ENCODE data around the gene RNF220.

The RNF220 gene

DNA sequence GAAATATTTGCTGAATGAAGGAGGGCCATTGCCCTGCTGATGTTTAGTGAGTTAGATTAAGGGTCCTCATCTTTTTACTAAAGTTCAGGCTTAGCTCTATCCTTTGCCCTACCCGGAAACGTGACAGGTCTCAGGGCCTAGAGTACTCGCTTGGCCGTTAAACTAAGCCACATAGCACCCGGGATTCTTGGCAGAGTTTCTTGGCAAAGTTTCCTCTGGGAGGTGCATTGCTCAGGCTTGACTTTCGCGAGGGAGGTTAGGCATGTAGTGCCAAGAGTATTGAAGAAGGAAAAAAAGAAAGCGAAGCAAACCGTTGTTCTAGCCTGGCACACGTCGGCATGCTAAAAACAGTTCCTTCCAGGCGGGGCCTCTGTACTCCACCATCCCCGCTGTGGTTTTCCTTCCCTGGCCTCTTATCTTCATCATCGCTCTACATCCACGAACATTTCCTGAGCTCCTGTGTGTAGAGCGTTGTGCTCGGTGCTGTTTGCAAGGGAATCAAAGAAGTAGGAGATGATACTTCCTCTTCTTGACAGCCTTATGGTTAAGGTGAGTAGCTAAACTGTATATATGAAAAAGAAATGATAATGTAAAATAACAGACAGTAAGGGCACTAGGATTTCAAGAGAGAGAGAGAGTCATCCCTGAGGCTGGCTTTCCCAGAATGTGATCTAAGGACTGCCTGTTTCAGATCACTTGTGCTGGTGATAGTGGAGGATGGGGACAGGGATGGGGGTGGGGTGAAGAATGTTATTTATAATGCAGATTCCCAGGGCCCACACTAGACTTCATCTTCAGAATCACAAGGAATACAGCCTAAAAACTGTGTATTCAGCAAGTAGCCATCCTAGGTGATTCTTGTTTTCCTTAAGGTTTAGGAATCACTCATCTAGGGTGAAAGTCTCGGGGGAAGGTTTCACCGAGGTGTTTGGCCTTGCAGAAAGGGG lies 18.8 kb downstream of the RNF220 start:
- peak overlapping the region; percentile 75 for H3K27ac ChIP-seq

DNA sequence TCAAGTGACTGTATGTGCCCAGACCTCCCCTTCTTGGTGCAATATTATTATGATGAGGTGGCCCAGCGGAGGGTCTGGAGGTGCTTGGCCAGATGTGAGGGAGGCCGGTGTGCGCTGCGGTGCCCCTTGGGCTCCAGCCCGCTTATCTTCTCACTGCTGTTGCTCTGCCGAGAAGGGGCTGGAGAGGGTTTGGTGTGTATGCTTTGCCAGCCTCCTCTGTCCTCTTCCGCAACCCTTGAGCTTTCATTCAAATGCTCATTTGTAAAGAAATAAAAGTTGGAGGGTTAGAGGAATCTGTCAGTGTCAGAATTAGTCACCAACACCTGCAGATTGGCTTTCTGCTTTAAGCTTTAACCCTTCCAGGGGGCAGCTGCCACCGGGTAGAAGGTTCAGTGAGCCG lies 19.7 kb downstream of the RNF220 start:
- TF ChIP-seq, protein P1, sequence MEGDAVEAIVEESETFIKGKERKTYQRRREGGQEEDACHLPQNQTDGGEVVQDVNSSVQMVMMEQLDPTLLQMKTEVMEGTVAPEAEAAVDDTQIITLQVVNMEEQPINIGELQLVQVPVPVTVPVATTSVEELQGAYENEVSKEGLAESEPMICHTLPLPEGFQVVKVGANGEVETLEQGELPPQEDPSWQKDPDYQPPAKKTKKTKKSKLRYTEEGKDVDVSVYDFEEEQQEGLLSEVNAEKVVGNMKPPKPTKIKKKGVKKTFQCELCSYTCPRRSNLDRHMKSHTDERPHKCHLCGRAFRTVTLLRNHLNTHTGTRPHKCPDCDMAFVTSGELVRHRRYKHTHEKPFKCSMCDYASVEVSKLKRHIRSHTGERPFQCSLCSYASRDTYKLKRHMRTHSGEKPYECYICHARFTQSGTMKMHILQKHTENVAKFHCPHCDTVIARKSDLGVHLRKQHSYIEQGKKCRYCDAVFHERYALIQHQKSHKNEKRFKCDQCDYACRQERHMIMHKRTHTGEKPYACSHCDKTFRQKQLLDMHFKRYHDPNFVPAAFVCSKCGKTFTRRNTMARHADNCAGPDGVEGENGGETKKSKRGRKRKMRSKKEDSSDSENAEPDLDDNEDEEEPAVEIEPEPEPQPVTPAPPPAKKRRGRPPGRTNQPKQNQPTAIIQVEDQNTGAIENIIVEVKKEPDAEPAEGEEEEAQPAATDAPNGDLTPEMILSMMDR (conservative IDR thresholded peaks at IDR 0.05) = no peak
- peak overlapping the region; percentile 75 for H3K27ac ChIP-seq

More for the DNA sequence above, 18.8 kb downstream of the RNF220 start:
- TF ChIP-seq, protein P1 (conservative IDR thresholded peaks at IDR 0.05) = no peak; the same call in 1 of the 2 replicates

DNA sequence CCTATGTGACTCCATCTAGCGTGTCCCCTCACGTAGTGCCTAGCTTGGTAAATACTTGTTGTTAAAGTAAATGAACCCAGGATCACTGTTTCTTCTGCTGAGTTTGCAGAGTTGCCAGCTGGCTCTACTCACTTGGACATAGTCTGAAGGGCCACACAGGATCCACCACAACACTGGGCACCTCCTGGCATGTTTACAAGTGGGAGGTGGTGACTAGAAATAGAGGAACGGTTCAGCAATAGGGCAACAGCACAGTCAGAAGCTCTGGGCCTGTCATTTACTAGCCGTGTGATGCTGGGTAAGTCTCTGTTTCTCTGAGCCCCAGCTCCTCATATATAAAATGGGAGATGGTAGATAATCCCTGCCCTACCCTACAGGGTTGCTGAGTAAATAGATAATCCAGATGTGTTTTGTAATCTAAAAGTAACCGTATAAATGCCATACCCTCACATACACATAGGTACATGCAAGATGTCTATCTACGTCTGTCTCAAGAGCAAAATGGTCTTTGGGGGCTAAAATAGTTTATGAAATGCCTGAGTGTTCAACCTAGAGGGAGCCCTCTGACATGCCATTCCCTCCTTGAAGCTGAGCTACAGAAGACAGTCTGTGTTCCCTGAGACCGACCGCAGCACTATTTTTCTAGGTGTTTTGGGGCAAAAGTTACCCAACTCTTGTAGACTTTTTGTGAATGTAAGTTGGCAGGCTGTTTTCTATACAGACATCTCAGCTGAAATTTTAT lies 20.5 kb downstream of the RNF220 start:
- H3K27ac ChIP-seq = peak overlapping the region; percentile 75
- TF ChIP-seq, protein P1 (conservative IDR thresholded peaks at IDR 0.05) = no peak

DNA sequence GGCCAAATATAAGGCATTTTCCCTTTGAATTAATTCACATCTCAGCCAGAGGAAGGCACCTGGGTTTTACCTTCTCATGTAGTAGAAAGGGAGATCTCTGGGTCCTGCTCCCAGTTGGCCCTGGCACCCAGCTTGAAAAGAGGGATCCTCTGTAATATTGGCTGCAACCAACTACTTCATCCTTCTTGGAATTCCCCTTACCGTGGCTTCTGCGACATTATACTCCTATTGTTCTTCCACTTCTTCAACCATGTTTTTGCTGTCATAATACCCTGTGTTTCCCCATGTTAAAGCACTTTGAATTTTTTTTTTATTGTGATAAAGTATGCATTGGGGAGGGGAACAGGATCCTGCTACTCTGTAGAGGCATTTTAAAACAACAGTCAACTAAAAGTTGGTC lies 26.8 kb downstream of the RNF220 start:
- H3K27ac ChIP-seq = no peak overlapping the region
- TF ChIP-seq, protein P1 (conservative IDR thresholded peaks at IDR 0.05) = no peak

DNA sequence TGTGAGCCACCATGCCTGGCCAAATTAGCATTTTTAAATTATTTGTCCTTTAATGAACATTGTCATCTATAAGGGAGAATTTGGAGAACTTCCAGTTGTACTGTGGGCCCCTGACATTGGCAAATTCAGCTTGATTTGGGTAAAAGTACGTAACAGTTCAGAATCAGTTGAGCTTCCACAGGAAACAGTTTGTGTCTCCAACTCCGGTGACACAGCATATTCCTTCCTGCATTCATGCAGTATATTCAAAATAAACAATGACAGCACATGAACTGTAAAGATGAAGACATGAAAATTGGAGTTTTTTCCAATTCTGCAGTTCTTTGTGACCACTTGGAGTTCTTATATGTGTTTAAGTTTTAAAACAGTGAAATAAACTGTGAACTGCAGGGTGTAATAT lies 28.2 kb downstream of the RNF220 start:
- H3K27ac ChIP-seq = no peak overlapping the region

DNA sequence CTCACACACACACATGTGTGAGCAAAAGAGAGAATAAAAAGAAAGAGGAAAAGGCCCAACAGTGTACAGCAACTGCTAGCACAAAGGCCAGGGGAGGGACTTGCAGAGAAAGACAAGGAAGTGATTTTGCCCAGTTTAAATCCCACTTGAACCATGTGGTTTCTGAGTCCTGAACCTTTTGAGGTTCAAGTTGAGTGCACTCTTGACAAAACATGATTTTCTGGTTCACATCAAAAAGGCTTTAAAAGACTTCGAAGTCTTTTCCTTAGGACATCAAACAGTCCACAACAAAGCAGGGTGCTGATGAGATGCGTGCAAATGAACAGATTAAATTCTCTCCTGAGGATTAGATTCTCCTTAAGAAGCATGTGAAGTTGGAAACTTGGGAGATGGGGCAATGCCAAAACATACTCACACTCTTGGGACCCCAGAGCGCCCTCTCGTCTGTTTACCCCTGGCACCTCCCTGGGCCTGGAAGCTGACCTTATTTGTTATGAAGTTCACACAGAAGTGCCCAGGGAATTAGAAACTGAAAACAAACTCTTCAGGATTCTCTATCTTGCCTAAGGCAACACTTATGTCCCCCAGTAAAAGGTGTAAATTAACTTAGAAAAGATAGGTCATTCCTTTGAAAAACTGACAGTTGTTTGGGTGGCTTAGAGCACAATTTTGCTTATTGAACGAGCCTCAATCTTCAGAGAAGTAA lies 31.5 kb downstream of the RNF220 start:
- H3K27ac ChIP-seq = no peak overlapping the region
- TF ChIP-seq, protein P1 (conservative IDR thresholded peaks at IDR 0.05) = no peak

More for the DNA sequence above, 28.2 kb downstream of the RNF220 start:
- TF ChIP-seq, protein P1 (conservative IDR thresholded peaks at IDR 0.05) = no peak

All from VCaP (cell line).